Small intestine (tissue), 7 donors: Measurements from ENCODE around the gene HDAC9. TPM values are rescaled to one million over a fixed set of nuclear protein-coding genes. Genes with fewer than 3 reads are reported as not detected.

Experiments used
- DNase-seq, 2 donors: peaks; one replicate each; pipeline versions ENCODE4 v3.0.0 to v3.0.0-alpha.2; 2013
- FAIRE-seq: peaks from 2 replicates; lab custom pipeline; 2012; peaks lifted over from hg19 to GRCh38; lab: Jason Lieb, UNC
- H3K27ac ChIP-seq, 3 donors: one replicate each; pipeline ENCODE4 v1.5.1; 2013; ENCODE audit warnings: low read length in 2 of 3, mild to moderate bottlenecking in 2 of 3, control low read depth in 1 of 3, inconsistent platforms in 1 of 3, low read depth in 1 of 3, moderate library complexity in 1 of 3
- H3K27me3 ChIP-seq, 3 donors: one replicate each; pipeline ENCODE4 v1.6.1; 2013; ENCODE audit warnings: low read length in 3 of 3, inconsistent platforms in 1 of 3; ENCODE audit not compliant: control insufficient read depth in 3 of 3, insufficient read depth in 3 of 3
- H3K36me3 ChIP-seq, 3 donors: one replicate each; pipeline ENCODE4 v1.6.1; 2013; ENCODE audit warnings: low read length in 3 of 3, inconsistent platforms in 1 of 3, low read depth in 1 of 3, mild to moderate bottlenecking in 1 of 3, moderate library complexity in 1 of 3; ENCODE audit not compliant: control insufficient read depth in 3 of 3, insufficient read depth in 2 of 3
- H3K4me1 ChIP-seq, 3 donors: one replicate each; pipeline ENCODE4 v1.6.1; 2013; ENCODE audit warnings: low read length in 2 of 3, inconsistent platforms in 1 of 3, low read depth in 1 of 3, mild to moderate bottlenecking in 1 of 3, moderate library complexity in 1 of 3; ENCODE audit not compliant: control insufficient read depth in 3 of 3, insufficient read depth in 2 of 3
- H3K4me3 ChIP-seq, 3 donors: one replicate each; pipeline ENCODE4 v1.5.1; 2013; ENCODE audit warnings: low read length in 3 of 3, control low read depth in 1 of 3, inconsistent platforms in 1 of 3, low read depth in 1 of 3, mild to moderate bottlenecking in 1 of 3, moderate library complexity in 1 of 3
- H3K9me3 ChIP-seq, 2 donors: one replicate each; pipeline ENCODE4 v1.6.1; 2013; ENCODE audit warnings: low read depth in 1 of 2, low read length in 1 of 2; ENCODE audit not compliant: control insufficient read depth in 2 of 2, insufficient read depth in 1 of 2
- WGBS, 3 donors: extraction: QIAGEN DNeasy Blood & Tissue Kit; methylation state at CpG; one replicate each; pipeline ENCODE4 v1.1.7; 2013; 5-methylcytosine and 5-hydroxymethylcytosine counted together
- polyA plus RNA-seq, 4 donors: library from polyadenylated mRNA; stranded (reverse) in 3 of 4; unstranded in 1 of 4; fragments of 200-250 nt in 3 of 4; fragments of 120-200 nt in 1 of 4; gene quantifications; one replicate each; pipeline versions ENCODE4 v1.2.1 to v1.2.3, GENCODE V29; 2013
- donor health status: healthy with polysubstance abuse.
- donor health status: control.
- donor health status: control.
- donor health status: Bipolar disorder and iron deficiency.
- donor health status: healthy.

The HDAC9 gene
- polyA plus RNA-seq, 4 donors: 2.2 to 2.7 (median 2.7) TPM; not detected in 1

DNA sequence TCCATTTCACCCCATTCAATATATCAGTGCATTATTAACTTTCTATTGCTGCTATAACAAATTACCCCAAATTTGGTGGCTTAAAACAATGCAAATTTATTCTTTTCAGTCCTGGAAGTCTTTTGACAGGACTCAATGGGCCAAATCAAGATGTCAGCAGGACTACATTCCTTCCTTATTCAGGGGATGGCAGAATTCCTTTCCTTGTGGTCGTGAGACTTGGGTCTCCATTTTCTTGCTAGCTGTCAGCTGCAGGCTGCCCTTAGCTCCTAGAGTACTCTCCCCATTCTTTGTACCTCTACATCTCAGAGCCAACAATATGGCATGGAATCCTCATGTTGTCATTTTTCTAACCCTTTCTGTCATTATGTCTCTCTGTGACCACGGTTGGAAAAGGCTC lies 310.6 kb downstream of the HDAC9 start:
- no peaks in the 10 kb centered on the region for H3K9me3 ChIP-seq
- FAIRE-seq (no peak), DNase-seq (no peak)
- H3K27me3 ChIP-seq: no peaks in the 10 kb centered on the region
- no peak overlapping the region for H3K4me3 ChIP-seq
- H3K27ac ChIP-seq: no peak overlapping the region
- no peaks in the 10 kb centered on the region for H3K36me3 ChIP-seq
- 71 to 84% (median 75%) methylated on average over 2 of the region's 2 CpGs for WGBS, 3 donors
- no peaks in the 10 kb centered on the region for H3K4me1 ChIP-seq

- Histone ChIP-seq H3K4me1 (no peaks in the 10 kb centered on the region), H3K9me3 (no peaks in the 10 kb centered on the region), H3K27ac (no peak overlapping the region), H3K36me3 (no peaks in the 10 kb centered on the region), H3K4me3 (no peak overlapping the region), H3K27me3 (no peaks in the 10 kb centered on the region)
- no peak for DNase-seq
- FAIRE-seq: no peak
- 62 to 72% (median 71%) methylated on average over 3 of the region's 3 CpGs for WGBS, 3 donors
Measured at GRCh38 chr7:18808026-18808425, 312.5 kb downstream of the HDAC9 start.

DNA sequence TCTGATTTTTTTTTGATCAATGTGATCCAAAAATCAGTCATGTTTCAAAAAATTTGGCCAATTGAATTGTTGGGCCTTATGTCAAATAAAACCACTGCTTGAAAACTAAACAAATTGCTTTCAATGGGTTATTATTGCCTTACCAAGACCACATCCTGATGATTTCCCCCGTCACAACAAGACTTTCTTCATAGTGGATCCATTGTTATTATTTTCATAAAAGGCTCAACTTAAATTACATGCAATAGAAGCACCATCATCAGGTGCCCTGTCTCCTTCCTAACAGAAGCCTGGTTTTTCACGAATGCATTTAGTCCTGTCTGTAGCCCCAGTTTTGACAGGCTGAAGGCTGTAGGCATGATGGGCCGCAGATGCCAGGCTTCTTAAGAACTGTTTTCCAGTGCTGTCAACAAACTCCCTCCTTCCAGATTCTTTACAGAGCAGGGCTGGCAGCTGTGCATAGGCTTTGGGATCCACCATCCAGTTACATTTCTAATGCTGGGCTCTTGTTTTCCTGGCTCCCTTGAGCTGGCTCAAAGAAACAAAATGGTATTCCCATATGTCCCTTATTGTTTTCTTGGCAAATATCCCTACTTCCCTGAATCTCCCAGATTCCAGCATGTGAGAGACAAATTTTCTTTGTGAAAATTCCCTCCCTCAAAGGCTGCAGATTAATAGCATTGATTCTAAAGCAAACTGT lies 319.9 kb downstream of the HDAC9 start:
- WGBS, 3 donors: 68 to 77% (median 73%) methylated on average over 3 of the region's 3 CpGs
- H3K27me3 ChIP-seq: no peaks in the 10 kb centered on the region
- FAIRE-seq (no peak), DNase-seq (no peak)
- no peaks in the 10 kb centered on the region for H3K36me3 ChIP-seq
- no peak overlapping the region for H3K27ac ChIP-seq
- H3K9me3 ChIP-seq: peaks cover 0 to 2% of the 10 kb centered on the region in 2 donors
- H3K4me3 ChIP-seq: no peak overlapping the region
- no peaks in the 10 kb centered on the region for H3K4me1 ChIP-seq

DNA sequence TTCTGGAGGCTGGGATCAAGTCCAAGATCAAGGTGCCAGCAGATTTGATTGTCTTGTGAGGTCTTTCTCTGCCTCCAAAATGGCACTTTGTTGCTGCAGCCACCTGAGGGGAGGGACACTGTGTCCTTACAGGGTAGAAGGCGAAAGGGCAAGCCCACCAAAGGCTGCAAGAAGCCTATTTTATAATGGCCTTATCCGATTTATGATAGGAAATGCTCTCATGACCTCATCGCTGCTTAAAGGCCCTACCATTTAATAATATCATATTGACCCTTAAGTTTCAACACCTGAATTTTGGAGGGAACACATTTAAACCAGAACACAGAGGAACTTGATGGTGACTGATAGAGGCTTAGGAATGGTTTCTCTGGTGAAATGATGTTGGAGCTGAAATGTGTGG lies 325.4 kb downstream of the HDAC9 start:
- no peak for FAIRE-seq
- 82 to 90% (median 83%) methylated on average over 3 of the region's 3 CpGs for WGBS, 3 donors
- Histone ChIP-seq H3K36me3 (no peaks in the 10 kb centered on the region), H3K4me3 (no peak overlapping the region), H3K9me3 (no peaks in the 10 kb centered on the region), H3K27me3 (no peaks in the 10 kb centered on the region), H3K27ac (no peak overlapping the region), H3K4me1 (no peaks in the 10 kb centered on the region)
- DNase-seq: no peak

DNA sequence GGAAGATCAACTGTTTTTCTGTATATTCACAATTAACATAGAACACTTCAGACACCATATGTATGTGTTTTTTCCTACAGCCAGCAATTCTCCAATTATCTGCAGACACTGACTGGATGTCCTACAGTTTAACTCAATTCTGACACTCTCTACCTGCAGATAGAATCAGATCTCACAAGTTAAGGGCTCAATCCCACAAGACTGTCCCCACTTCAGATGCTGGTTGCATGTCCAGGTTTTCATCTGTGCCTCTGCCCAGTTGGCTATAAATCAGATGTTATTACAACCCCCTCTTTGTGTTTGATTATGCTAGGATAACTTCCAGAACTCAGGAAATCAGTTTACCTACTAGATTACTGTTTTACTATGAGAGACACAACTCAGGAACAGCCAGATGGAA lies 326.0 kb downstream of the HDAC9 start:
- Histone ChIP-seq H3K4me1 (no peaks in the 10 kb centered on the region), H3K27me3 (no peaks in the 10 kb centered on the region), H3K36me3 (no peaks in the 10 kb centered on the region), H3K9me3 (no peaks in the 10 kb centered on the region), H3K4me3 (no peak overlapping the region), H3K27ac (no peak overlapping the region)
- DNase-seq: no peak
- no peak for FAIRE-seq

DNA sequence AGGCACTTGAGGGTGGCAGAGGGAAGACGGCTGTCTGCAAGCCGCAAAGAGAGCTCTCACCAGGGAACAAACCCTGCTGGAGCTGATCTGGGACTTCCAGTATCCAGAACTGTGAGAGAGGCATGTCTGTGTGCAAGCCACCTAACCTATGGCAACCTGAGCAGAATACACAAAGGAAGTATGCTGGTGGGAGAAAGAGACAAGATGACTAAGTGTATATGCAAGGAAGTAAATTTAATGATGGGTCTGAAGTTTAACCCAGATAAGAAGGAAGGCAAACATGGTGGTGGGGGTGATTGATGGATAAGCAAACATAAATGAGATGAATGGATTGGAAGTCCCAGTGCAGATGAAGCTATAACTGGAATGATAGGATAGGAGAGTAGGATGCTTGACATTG lies 328.6 kb downstream of the HDAC9 start:
- FAIRE-seq (no peak), DNase-seq (no peak)
- Histone ChIP-seq H3K4me3 (no peak overlapping the region), H3K27ac (no peak overlapping the region), H3K9me3 (no peaks in the 10 kb centered on the region), H3K36me3 (no peaks in the 10 kb centered on the region), H3K27me3 (no peaks in the 10 kb centered on the region), H3K4me1 (no peaks in the 10 kb centered on the region)
- WGBS, 3 donors: 82 to 85% (median 83%) methylated on average over 2 of the region's 2 CpGs

DNA sequence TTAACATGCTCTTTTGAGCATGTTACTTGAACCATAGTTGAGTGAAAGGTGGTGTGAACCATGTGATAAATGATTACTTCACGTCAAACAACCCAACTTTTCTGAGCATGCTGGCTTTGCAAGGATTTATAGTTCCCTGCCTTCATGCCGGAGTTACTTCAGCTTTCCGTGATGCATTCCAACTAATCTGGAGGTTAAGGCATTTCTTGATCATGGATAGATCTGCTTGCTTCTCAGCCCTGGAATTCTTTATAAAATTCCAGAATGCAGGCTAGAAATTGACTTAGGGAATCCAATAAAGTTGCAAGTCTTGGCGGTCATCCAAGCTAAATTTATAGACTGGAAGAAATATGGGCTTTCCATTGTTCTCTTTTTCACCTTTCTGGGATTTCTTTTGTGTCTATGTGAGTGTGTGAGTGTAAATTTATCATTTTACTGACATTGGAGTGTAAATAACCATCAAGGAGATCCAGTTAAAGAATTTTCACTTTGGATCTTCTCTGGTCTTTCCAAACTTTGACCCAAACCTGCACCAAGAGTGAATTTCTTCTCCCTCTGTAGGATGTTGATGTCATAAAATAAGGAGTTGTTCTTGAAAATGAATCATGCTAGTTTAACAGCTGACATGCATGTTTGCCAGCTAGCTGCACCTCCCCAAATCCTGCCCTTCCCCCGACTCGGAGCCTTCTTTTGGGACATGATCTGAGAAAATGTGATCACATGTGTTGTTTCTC lies 332.9 kb downstream of the HDAC9 start:
- no peaks in the 10 kb centered on the region for H3K4me1 ChIP-seq
- no peak overlapping the region for H3K27ac ChIP-seq
- no peaks in the 10 kb centered on the region for H3K9me3 ChIP-seq
- DNase-seq (no peak), FAIRE-seq (no peak)
- H3K4me3 ChIP-seq: no peak overlapping the region
- H3K27me3 ChIP-seq: no peaks in the 10 kb centered on the region
- H3K36me3 ChIP-seq: no peaks in the 10 kb centered on the region
- WGBS, 3 donors: 87 to 95% (median 88%) methylated on average over 6 of the region's 6 CpGs

GRCh38 chr7:18828994-18829857 lies 333.7 kb downstream of the HDAC9 start:
- DNase-seq (no peak), FAIRE-seq (no peak)
- Histone ChIP-seq H3K4me1 (no peaks in the 10 kb centered on the region), H3K27me3 (no peaks in the 10 kb centered on the region), H3K9me3 (no peaks in the 10 kb centered on the region), H3K4me3 (no peak overlapping the region), H3K36me3 (no peaks in the 10 kb centered on the region), H3K27ac (no peak overlapping the region)
- 75 to 86% (median 77%) methylated on average over 11 of the region's 11 CpGs for WGBS, 3 donors
